ENCODE measurements around the gene WNT3A. TPM values are rescaled to one million over a fixed set of nuclear protein-coding genes. Genes with fewer than 3 reads are reported as not detected.

The WNT3A gene
- total RNA-seq, 4 donors from 2014 or later = 2.8 to 6.3 (median 3.8) TPM

DNA sequence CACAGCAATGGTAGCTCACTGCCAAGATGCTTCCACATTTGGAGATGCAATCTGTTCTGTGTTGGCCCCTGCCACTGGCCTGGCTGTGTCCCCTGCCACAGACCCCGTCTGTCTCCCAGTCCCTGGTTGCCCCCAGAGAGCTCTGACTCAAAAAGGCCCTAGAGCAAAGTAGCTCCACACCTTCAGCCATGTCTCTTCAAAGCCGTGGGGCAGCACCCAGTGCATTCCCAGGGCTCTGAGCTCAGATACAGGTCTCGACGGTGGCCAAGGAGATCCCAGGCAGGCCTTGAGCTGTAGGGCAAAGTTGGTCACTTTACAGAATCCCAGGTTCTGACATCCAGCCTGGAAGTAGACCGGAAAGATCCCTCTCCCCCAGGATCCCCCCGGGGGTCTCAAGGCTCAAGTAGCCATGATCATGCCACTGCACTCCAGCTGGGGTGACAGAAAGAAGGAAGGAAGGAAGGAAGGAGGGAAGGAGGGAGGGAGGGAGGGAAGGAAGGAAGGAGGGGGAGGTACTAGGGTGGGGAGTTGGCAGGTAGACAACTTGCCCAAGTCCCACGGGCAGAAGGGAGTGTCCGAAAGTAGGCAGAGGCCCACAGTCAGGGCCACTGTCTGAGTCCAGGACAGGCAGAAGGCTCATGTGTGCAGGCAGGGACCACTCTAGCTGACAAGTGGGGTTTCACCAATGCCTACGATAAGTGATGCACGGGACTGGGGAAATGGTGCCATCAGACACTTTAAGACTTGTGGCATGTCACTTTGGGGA, 71.0 kb downstream of the WNT3A start:
- Histone ChIP-seq H3K27me3 (no peaks in the 10 kb centered on the region), H3K27ac (no peak overlapping the region), H3K4me1 (peaks cover 13% of the 10 kb centered on the region), H3K4me3 (no peak overlapping the region), H3K9me3 (no peaks in the 10 kb centered on the region), H3K36me3 (no peaks in the 10 kb centered on the region)
- no peak for DNase-seq (ENCODE audit: low spot score in 2 of 2)
- 50% methylated on average over 9 of the region's 10 CpGs for WGBS
- TF ChIP-seq POLR2AphosphoS5 (IDR thresholded peaks at IDR 0.05) = no peak
- TF ChIP-seq, protein P1, sequence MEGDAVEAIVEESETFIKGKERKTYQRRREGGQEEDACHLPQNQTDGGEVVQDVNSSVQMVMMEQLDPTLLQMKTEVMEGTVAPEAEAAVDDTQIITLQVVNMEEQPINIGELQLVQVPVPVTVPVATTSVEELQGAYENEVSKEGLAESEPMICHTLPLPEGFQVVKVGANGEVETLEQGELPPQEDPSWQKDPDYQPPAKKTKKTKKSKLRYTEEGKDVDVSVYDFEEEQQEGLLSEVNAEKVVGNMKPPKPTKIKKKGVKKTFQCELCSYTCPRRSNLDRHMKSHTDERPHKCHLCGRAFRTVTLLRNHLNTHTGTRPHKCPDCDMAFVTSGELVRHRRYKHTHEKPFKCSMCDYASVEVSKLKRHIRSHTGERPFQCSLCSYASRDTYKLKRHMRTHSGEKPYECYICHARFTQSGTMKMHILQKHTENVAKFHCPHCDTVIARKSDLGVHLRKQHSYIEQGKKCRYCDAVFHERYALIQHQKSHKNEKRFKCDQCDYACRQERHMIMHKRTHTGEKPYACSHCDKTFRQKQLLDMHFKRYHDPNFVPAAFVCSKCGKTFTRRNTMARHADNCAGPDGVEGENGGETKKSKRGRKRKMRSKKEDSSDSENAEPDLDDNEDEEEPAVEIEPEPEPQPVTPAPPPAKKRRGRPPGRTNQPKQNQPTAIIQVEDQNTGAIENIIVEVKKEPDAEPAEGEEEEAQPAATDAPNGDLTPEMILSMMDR (IDR thresholded peaks at IDR 0.05) = no peak
- TF ChIP-seq POLR2A (IDR thresholded peaks at IDR 0.05) = no peak
- TF ChIP-seq EP300 (IDR thresholded peaks at IDR 0.05) = no peak

DNA sequence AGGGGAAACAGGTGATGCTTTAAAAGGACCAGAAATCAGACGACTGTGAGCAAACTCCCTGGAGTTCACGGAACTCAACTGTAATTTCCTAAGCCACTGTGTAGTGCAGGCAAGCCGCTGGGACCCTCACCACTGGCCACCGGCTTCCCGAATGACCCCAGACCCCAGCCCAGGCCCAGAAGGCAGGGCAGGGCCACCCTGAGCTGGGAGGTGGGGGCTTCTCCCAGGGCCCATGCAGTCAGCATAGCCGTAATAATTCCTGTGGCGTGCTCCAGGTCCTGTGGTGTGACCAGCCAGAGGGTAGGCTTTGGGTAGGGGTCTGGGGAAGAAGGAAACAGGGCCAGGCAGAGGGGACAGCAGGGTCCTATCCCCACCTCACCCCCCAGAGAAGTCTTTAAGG, 72.2 kb downstream of the WNT3A start:
- TF ChIP-seq POLR2A (IDR thresholded peaks at IDR 0.05) = no peak
- no peak for TF ChIP-seq POLR2AphosphoS5 (IDR thresholded peaks at IDR 0.05)
- TF ChIP-seq, protein P1 (IDR thresholded peaks at IDR 0.05) = no peak
- TF ChIP-seq EP300 (IDR thresholded peaks at IDR 0.05) = no peak
- H3K27me3 ChIP-seq = no peaks in the 10 kb centered on the region
- H3K9me3 ChIP-seq = no peaks in the 10 kb centered on the region
- peaks cover 18% of the 10 kb centered on the region for H3K4me1 ChIP-seq
- H3K27ac ChIP-seq = no peak overlapping the region
- WGBS = 90% methylated on average over 6 of the region's 7 CpGs
- no peak overlapping the region for H3K4me3 ChIP-seq
- peak; percentile 57 to 63 for DNase-seq (ENCODE audit: low spot score in 2 of 2)
- no peaks in the 10 kb centered on the region for H3K36me3 ChIP-seq

DNA sequence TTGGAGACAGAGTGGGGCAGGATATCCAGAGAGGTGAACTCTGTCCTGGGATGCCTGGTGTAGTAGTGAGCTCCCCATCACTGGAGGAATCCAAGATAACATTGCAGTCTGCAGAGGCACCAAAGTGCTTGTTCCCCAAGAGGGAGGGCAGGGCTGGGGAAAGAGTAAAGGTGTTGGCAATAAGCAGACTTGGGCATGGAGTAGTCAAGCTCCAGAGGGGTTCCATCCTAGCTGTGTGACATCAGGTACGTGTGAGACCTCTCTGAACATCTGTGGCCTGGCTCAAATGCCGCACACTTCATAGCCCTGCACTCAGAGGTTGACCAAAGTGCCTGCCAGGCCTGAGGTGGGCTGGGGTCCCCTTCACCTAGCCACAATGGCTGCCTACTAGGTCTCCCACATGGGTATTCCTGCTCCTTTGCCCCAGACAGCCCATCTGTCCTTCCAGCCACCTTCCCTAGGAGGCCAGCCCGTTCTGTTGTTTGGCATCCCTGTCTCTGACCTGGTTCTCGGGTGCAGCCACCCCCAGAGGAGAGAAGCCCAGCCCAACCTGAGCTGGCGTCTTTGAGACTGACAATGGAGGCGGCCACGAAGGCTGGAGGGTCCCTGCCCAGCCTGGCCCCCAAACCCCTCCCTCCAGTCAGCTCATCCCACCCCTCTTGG, 72.9 kb downstream of the WNT3A start:
- 76% methylated on average over 7 of the region's 7 CpGs for WGBS
- H3K27me3 ChIP-seq = no peaks in the 10 kb centered on the region
- DNase-seq (ENCODE audit: low spot score in 2 of 2) = peak in 1 of 2 donors; percentile 57

DNA sequence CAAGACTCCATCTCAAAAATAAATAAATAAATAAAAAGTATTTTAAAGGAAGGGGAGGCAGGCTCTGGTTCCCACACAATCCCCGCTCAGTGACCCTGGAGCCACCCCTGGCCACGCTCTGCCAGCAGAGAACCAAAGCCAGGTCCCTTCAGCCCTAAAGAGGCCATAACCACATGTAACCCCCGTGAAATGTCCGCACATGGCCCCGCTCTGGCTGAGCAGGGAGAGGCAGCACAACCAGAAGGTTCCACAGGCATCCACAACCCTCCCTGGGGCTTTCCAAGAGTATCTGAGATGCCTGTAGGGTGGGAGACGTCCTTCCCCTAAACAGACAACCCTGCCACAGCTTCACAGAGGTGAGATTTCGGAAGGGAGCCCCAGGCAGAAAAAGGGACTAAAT, 74.3 kb downstream of the WNT3A start:
- peak in 1 of 2 donors; percentile 68 for DNase-seq (ENCODE audit: low spot score in 2 of 2)
- Histone ChIP-seq H3K36me3 (no peaks in the 10 kb centered on the region), H3K27ac (no peak overlapping the region), H3K4me3 (peak overlapping the region; percentile 97), H3K9me3 (no peaks in the 10 kb centered on the region), H3K4me1 (peaks cover 40% of the 10 kb centered on the region), H3K27me3 (no peaks in the 10 kb centered on the region)
- TF ChIP-seq, protein P1 (IDR thresholded peaks at IDR 0.05) = no peak
- TF ChIP-seq POLR2AphosphoS5 (IDR thresholded peaks at IDR 0.05) (no peak), EP300 (IDR thresholded peaks at IDR 0.05) (no peak), POLR2A (IDR thresholded peaks at IDR 0.05) (no peak)
- 68% methylated on average over 6 of the region's 7 CpGs for WGBS

More for the DNA sequence above, 72.9 kb downstream of the WNT3A start:
- Histone ChIP-seq H3K27ac (no peak overlapping the region), H3K36me3 (no peaks in the 10 kb centered on the region), H3K4me3 (no peak overlapping the region), H3K9me3 (no peaks in the 10 kb centered on the region), H3K4me1 (peaks cover 26% of the 10 kb centered on the region)
- TF ChIP-seq POLR2AphosphoS5 (IDR thresholded peaks at IDR 0.05) (no peak), EP300 (IDR thresholded peaks at IDR 0.05) (no peak), POLR2A (IDR thresholded peaks at IDR 0.05) (no peak)
- TF ChIP-seq, protein P1 (IDR thresholded peaks at IDR 0.05) = no peak

DNA sequence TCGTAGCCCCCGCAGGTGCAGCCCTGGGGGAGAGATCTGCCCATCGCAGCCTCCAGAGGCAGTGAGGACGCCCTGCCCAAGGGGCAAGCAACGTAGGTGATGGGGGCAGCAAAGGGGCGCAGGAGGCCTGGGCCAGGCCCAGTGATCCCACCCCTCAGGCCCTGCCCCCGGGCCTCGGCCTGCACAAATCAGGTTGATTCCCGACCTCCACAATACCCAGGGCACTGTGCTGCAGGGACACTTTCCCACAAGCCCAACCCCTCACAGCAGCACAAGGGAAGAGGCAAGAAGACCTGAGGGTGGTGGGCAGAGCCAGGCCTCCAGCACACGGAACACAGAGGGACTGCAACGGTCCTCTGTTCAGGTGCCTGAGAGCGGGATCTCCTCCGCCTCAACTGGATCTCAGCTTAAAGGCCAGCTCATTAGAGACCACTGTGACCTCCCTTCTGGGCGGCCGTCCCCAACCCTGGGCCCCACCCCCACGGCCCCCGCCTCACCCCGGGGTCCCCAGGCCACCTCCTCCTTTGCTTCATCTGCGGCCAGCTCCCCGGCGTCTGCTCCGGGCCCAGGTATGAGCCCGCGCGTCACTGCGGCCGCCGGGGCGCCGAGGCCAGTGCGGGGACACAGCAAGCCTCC, 74.9 kb downstream of the WNT3A start:
- Histone ChIP-seq H3K27ac (peak overlapping the region; percentile 98), H3K27me3 (no peaks in the 10 kb centered on the region), H3K4me3 (peak overlapping the region; percentile 97), H3K9me3 (no peaks in the 10 kb centered on the region), H3K4me1 (peaks cover 45% of the 10 kb centered on the region), H3K36me3 (no peaks in the 10 kb centered on the region)
- peak in 1 of 2 donors; percentile 73 for DNase-seq (ENCODE audit: low spot score in 2 of 2)
- 19% methylated on average over 9 of the region's 31 CpGs for WGBS
- no peak for TF ChIP-seq POLR2A (IDR thresholded peaks at IDR 0.05)
- TF ChIP-seq, protein P1 (IDR thresholded peaks at IDR 0.05) = no peak
- no peak for TF ChIP-seq EP300 (IDR thresholded peaks at IDR 0.05)
- TF ChIP-seq POLR2AphosphoS5 (IDR thresholded peaks at IDR 0.05) = no peak
